Stimulated activated CD8-positive, alpha-beta memory T cell treated with anti-CD3 and anti-CD28 coated beads, Interleukin-2, amount 100 ng/mL, for 1 hour (primary cell): ENCODE data around the gene CT45A1.
"Not testable (repeated sequence)": the region's sequence is repeated elsewhere in the genome, so short reads cannot be mapped to it uniquely, and the experiment has no call there.

Experiments used
- DNase-seq, 2 donors: peaks; one replicate each; pipeline ENCODE4 v3.0.0-alpha.2; 2020; ENCODE audit warnings: low read depth in 2 of 2

CT45A1 gene, protein sequence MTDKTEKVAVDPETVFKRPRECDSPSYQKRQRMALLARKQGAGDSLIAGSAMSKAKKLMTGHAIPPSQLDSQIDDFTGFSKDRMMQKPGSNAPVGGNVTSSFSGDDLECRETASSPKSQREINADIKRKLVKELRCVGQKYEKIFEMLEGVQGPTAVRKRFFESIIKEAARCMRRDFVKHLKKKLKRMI

DNA sequence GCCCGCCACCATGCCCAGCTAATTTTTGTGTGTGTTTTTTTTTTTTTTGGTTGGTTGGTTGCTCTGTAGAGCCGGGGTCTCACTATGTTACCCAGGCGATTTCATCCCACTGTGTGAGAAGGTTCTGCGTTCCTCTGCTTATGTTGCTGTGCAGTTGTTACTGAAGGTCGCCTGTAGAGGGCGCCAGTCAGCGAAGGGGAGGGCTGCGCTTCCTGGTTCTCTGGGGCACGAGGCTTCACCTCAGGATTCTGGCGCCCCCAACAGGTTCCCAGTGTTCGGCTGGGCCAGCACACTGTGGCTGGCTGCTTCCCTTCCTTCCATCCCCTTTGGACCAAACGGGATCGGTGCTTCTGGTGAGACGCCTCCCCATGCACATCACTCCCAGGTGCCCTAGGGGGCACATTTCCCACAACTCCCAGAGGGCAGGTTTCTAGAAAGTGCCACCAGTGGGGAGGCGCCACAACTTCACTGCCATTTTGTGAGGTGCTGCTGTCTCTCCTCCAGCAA is at the start of gene CT45A1:
TSS of gene CT45A1 (plus strand) at position 457 of the 507 bp plus-strand sequence. CDS start 5,302 bp downstream, outside the sequence.
- DNase-seq: not testable (repeated sequence)

DNA sequence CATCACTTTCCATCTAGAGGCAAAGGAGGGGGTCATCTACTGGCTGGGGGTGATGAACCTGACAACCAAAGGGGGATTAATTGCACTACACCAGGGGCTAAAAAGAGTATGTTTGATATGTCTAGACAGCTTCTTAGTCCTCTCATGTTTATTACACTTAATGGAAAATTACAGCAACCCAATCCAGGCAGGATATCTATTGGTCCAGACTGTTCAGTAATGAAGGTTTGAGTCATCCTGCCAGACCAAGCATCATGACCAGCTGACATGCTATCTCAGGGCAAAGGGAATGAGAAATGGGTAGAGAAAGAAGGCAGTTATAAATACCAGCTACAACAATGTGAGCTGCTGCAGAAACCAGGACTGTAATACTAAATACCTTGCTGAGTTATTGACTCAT is 40.5 kb upstream of the CT45A1 start:
- not testable (repeated sequence) for DNase-seq

DNA sequence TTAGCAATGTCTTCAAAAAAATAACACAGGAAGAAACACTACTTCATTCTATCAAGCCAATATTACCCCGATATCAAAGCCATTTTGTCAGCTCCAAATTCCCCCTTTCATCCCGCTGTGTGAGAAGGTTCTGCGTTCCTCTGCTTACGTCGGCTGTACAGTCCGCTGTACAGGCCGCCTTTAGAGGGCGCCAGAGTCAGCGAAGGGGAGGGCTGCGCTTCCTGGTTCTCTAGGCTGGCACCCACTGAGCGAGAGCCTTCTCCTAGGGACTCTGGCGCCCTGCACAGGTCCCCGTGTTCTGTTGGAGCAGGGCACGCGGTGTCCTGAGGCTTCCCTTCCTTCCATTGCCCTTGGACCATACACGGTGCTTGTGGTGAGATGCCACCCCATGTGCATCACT is 25.3 kb upstream of the CT45A1 start:
- DNase-seq: no peak

DNA sequence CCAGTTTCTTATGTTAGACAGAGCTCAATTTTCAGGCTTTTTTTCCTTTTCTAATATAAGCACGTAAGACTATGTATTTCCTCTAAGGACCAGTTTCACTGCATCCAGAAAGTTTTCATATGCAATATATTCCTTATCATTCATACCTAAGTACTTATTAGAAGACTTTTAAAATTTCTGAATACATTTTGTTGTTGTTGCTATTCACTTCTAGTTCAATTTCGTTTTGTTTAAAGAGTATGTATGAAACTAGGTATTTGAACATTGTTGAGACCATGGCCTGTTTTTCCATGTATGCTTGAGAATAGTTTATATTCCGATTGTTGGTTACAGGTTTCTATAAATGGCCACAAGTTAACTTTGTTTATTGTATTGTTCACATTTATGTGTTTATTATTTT is 18.0 kb upstream of the CT45A1 start:
- DNase-seq: no peak

DNA sequence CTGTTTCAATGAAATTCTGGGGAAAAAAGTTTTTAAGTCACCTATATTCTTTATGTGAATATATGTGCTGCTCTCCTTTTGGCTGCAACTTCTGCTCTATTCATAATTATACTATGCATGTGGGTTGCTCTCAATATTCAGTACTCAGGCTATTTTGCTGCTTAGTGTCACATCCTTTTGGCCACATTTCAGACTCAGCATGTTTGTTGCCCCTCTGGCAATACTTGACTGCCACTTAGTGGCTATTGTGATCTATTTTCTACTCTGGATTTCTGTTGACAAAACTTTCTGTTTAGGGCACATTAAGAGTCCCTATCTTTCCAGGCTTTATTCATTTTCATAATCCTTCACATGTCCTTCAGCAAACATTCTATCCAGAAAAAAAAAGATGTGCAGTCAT is 15.8 kb upstream of the CT45A1 start:
- DNase-seq: no peak

DNA sequence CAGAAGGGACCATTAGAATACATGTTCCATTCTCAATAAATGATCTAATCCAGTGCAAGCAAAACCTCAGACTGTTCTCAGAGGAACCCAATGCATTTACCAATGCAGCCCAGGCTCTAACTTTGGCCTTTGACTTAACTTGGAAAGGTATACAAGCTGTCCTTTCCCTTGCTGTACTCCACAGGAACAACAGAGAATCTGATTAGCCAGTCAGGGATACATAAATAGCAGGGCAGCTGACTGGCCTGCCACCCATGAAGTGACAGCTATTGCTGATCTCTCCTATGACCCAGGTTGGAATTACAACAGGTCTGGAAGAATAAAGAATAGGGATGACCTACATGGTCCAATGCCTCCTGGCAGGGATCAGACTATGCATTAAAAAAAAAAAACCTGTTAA is 14.5 kb upstream of the CT45A1 start:
- DNase-seq: no peak

DNA sequence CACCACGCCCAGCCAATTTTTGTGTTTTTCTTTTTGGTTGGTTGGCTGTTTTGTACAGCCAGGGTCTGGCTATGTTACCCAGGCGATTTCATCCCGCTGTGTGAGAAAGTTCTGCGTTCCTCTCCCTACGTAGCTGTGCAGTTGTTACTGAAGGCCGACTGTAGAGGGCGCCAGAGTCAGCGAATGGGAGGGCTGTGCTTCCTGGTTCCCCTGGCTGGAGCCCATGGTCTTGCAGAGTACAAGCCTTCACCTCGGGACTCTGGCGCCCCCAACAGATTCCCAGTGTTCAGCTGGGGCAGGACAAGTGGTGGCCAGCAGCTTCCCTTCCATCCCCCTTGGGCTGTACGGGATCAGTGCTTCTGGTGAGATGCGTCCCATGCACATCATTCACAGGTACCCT is 5.6 kb upstream of the CT45A1 start:
- no peak for DNase-seq

DNA sequence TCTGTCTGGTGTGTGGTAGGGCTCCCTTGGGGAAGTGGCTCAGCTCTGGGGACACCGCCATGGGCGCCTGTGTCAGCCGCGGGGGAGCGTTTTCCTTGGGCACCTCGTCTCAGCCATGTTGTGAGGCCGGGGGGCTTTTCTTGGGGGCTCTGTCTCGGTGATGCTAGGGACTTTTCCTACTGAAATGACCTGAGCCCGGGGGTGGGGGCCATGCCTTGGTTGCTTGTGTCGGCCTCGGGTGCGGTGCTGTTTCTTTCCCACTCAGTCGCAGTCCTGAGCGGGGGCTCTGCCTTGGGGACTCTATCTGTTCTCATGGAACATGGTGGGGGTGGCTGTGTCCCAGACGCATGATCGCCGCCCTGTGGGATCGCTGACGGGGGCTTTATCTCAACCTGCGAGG is 356 bp downstream of the CT45A1 start:
- DNase-seq: no peak

DNA sequence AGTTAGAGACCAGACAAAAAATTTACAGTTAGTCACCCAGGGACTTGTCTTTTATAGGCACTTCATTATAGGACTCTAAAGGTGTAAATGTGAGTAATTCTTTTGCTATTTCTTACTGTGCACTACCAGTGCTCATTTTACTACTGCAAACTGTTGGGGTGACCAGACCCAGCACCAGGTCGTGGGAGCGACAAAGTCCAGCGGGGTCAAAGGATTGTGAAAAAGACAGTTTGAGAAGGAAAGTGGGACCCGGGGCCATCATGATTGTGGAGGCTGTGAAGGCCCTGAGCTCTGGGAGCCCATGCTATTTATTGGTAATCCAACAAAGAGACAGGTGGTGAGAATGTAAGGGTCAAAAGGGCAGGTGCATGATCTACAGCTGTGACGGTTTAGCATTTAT is 21.2 kb downstream of the CT45A1 start:
- not testable (repeated sequence) for DNase-seq

DNA sequence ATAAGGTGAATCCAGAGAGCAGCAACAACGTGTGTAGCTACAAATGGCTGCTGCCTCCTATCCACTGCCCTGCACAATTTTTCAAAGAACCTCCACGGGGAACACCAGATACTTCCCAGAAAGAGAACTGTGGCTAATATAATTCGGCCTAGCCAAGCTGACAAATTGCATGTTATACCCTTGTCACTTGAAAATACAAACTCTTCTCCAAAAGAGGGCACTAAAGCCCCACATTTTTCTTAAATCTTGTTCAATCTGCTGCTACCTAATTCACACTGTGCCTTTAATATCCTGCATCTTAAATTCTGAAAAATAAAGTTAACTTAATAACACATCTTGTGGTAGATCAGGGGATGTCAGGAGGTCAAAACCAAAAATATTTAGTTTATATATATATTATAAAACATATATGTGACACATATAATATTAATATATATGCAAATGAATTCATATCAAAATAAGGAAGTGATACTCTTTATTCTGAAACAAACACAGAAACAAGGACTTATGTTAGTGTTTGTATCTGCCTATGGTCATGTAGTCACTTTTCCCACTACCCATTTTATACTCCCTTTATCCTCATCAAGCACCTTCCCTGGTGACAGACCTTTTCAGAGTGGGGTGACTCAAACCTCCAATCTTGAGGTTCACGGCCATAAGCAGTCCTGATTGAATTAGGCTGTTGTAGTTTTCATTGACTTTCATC is 24.1 kb downstream of the CT45A1 start:
- DNase-seq: no peak

DNA sequence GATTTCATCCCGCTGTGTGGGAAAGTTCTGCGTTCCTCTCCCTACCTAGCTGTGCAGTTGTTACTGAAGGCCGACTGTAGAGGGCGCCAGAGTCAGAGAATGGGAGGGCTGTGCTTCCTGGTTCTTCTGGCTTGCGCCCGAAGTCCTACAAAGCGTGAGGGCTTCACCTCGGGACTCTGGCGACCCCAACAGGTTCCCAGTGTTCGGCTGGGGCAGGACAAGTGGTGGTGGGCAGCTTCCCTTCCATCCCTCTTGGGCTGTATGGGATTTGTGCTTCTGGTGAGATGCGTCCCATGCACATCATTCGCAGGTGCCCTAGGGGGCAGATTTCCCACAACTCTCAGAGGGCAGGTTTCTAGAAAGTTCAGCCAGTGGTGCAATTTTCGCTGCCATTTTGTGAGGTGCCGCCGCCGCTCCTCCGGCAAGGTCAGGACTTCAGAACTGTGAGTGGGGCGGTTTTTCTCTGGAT is 27.3 kb downstream of the CT45A1 start:
- peak in 1 of 2 donors; percentile 9 for DNase-seq

DNA sequence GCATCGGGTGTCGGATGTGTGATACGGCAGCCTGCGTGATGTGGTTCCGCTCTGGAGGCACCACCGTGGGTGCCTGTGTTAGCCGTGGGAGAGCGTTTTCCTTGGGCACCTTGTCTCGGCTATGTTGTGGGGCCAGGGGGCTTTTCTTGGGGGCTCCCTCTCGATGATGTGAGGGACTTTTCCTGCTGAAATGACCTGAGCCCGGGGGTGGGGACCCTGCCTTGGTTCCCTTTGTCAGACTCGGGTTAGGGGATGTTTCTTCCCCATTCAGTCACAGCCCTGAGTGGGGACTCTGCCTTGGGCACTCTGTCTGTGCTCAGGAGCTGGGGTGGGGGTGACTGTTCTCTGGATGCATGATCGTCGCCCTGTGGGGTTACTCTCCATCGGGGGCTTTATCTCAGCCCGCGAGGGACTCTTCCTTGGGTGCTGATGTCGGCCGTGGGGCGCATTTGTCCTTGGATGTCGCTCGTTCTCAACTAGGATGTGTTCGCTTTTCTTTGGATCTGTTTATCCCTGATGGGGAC is 27.8 kb downstream of the CT45A1 start:
- DNase-seq: no peak

DNA sequence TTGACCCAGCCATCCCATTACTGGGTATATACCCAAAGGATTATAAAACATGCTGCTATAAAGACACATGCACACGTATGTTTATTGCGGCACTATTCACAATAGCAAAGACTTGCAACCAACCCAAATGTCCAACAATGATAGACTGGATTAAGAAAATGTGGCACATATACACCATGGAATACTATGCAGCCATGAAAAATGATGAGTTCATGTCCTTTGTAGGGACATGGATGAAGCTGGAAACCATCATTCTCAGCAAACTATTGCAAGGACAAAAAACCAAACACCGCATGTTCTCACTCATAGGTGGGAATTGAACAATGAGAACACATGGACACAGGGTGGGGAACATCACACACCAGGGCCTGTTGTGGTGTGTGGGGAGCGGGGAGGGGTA is 31.3 kb downstream of the CT45A1 start:
- DNase-seq: not testable (repeated sequence)

DNA sequence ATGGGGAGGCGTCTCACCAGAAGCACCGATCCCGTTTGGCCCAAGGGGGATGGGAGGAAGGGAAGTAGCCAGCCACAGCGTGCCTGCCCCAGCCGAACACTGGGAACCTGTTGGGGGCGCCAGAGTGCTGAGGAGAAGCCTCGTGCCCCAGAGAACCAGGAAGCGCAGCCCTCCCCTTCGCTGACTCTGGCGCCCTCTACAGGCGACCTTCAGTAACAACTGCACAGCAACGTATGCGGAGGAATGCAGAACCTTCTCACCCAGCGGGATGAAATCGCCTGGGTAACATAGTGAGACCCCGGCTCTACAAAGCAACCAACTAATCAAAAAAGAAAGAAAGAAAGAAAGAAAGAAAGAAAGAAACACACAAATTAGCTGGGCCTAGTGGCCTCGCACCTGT is 54.7 kb downstream of the CT45A1 start, which contains the start of gene CT45A3:
TSS of gene CT45A3 (minus strand) at position 101 of the 400 bp plus-strand sequence. CDS start 3,747 bp downstream, outside the sequence.
- DNase-seq: not testable (repeated sequence)
